HepG2 (cell line): Measurements from ENCODE around the gene ITIH3. TPM values are rescaled to one million over a fixed set of nuclear protein-coding genes. Genes with fewer than 3 reads are reported as not detected.
A peak's percentile ranks its signal among the peaks of the same experiment; 100 is the strongest.

Experiments used
- ARID2 ChIP-seq: sonication (generic); formaldehyde crosslinking; IDR thresholded peaks from 2 replicates; pipeline ENCODE4 v1.8.1; 2022; ENCODE audit warnings: mild to moderate bottlenecking, missing genetic modification reagents, borderline replicate concordance
- CEBPZ ChIP-seq: IDR thresholded peaks from 2 replicates; pipeline ENCODE4 v1.6.1; 2012; ENCODE audit warnings: low read length, improper control_type of control experiment
- HDAC6 ChIP-seq: fragments of 200-600 bp; sonication (generic); IDR thresholded peaks from 2 replicates; pipeline ENCODE4 v1.7.0; 2017; ENCODE audit warnings: mild to moderate bottlenecking, antibody characterized with exemption, low read length, low read depth
- KLF9 ChIP-seq: IDR thresholded peaks from 2 replicates; pipeline ENCODE4 v1.6.1; 2016; ENCODE audit warnings: low read depth
- MXD3 ChIP-seq: IDR thresholded peaks from 2 replicates; pipeline ENCODE4 v1.6.1; 2016; ENCODE audit warnings: mild to moderate bottlenecking, missing biosample characterization, missing genetic modification reagents
- PHF20 ChIP-seq: sonication (generic); formaldehyde crosslinking; IDR thresholded peaks from 2 replicates; pipeline ENCODE4 v1.5.0; 2020; ENCODE audit warnings: mild to moderate bottlenecking, missing genetic modification reagents
- PREB ChIP-seq: sonication (generic); formaldehyde crosslinking; IDR thresholded peaks from 2 replicates; pipeline ENCODE4 v1.4.0; 2020; ENCODE audit warnings: missing genetic modification reagents
- SRY ChIP-seq: sonication (generic); formaldehyde crosslinking; IDR thresholded peaks from 2 replicates; pipeline ENCODE4 v1.8.0; 2022; ENCODE audit warnings: mild to moderate bottlenecking, missing genetic modification reagents
- SSRP1 ChIP-seq: IDR thresholded peaks from 2 replicates; pipeline ENCODE4 v1.6.1; 2016; ENCODE audit warnings: control low read depth
- TFDP1 ChIP-seq: IDR thresholded peaks from 2 replicates; pipeline ENCODE4 v1.6.1; 2016; ENCODE audit warnings: missing compliant biosample characterization, missing genetic modification reagents, borderline replicate concordance
- ZBTB3 ChIP-seq: sonication (generic); formaldehyde crosslinking; IDR thresholded peaks from 2 replicates; pipeline ENCODE4 v1.4.0; 2020; ENCODE audit warnings: low read depth, mild to moderate bottlenecking, moderate library complexity, missing genetic modification reagents, borderline replicate concordance
- ZNF17 ChIP-seq: sonication (generic); formaldehyde crosslinking; IDR thresholded peaks from 2 replicates; pipeline ENCODE4 v1.5.0; 2020; ENCODE audit warnings: mild to moderate bottlenecking, missing genetic modification reagents
- ZUFSP ChIP-seq: sonication (generic); formaldehyde crosslinking; IDR thresholded peaks from 2 replicates; pipeline ENCODE4 v1.9.0; 2021; ENCODE audit warnings: missing genetic modification reagents, mild to moderate bottlenecking, borderline replicate concordance
- polyA plus RNA-seq, 8 experiments: library from polyadenylated mRNA; depleted of rRNA in 3 of 8; stranded (reverse) in 7 of 8; unstranded in 1 of 8; fragments of >200 nt; fragmentation: Illumina TruSeq in 4 of 8; extraction: Trizol in 4 of 8; gene quantifications; 2 replicates each; pipeline versions ENCODE4 v1.2.1 to v1.2.3, GENCODE V29; 2011 to 2016; ENCODE audit warnings: low read depth in 4 of 8, missing spikeins in 1 of 8, mixed read lengths in 1 of 8; ENCODE audit not compliant: insufficient read depth in 1 of 8
- total RNA-seq, 5 experiments: library from RNA; depleted of rRNA; stranded (reverse); fragments of >200 nt; fragmentation: Illumina TruSeq; extraction: Trizol; gene quantifications; 2 replicates each; pipeline ENCODE4 v1.2.3, GENCODE V29; 2016; ENCODE audit warnings: low read depth in 1 of 5
- TF ChIP-seq, protein P1 (sequence below): sonication (generic); formaldehyde crosslinking; IDR thresholded peaks from 2 replicates; pipeline ENCODE4 v1.4.0; 2020; ENCODE audit warnings: missing genetic modification reagents, mild to moderate bottlenecking, borderline replicate concordance
- TF ChIP-seq, protein P2 (sequence below): IDR thresholded peaks from 2 replicates; pipeline ENCODE4 v1.6.1; 2012; ENCODE audit warnings: low read depth, low read length, improper control_type of control experiment

ITIH3 gene
- total and polyA plus RNA-seq, 2 of the 13 experiments (the other 11 are each of a cell fraction or from before 2014, with no cell fraction given), result 105 to 632 TPM

GRCh38 chr3:52770496-52771333 is 23.9 kb upstream of the ITIH3 start, which contains the start of gene NEK4 (continued):
- TF ChIP-seq, protein P1, sequence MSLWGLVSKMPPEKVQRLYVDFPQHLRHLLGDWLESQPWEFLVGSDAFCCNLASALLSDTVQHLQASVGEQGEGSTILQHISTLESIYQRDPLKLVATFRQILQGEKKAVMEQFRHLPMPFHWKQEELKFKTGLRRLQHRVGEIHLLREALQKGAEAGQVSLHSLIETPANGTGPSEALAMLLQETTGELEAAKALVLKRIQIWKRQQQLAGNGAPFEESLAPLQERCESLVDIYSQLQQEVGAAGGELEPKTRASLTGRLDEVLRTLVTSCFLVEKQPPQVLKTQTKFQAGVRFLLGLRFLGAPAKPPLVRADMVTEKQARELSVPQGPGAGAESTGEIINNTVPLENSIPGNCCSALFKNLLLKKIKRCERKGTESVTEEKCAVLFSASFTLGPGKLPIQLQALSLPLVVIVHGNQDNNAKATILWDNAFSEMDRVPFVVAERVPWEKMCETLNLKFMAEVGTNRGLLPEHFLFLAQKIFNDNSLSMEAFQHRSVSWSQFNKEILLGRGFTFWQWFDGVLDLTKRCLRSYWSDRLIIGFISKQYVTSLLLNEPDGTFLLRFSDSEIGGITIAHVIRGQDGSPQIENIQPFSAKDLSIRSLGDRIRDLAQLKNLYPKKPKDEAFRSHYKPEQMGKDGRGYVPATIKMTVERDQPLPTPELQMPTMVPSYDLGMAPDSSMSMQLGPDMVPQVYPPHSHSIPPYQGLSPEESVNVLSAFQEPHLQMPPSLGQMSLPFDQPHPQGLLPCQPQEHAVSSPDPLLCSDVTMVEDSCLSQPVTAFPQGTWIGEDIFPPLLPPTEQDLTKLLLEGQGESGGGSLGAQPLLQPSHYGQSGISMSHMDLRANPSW (CRISPR knock-in tag), result no peak; the same call in 1 of the 2 replicates
- TF ChIP-seq PREB (CRISPR knock-in tag), result no peak
- no peak for TF ChIP-seq SSRP1 (CRISPR knock-in tag)
- TF ChIP-seq MXD3 (CRISPR knock-in tag), result peak; percentile 78
- no peak for TF ChIP-seq ZBTB3
- peak; percentile 61; the same call in 1 of the 2 replicates for TF ChIP-seq SRY
- TF ChIP-seq CEBPZ, result no peak
- peak; percentile 60; the same call in 1 of the 2 replicates for TF ChIP-seq TFDP1 (CRISPR knock-in tag)
- TF ChIP-seq HDAC6, result no peak
- TF ChIP-seq, protein P2, sequence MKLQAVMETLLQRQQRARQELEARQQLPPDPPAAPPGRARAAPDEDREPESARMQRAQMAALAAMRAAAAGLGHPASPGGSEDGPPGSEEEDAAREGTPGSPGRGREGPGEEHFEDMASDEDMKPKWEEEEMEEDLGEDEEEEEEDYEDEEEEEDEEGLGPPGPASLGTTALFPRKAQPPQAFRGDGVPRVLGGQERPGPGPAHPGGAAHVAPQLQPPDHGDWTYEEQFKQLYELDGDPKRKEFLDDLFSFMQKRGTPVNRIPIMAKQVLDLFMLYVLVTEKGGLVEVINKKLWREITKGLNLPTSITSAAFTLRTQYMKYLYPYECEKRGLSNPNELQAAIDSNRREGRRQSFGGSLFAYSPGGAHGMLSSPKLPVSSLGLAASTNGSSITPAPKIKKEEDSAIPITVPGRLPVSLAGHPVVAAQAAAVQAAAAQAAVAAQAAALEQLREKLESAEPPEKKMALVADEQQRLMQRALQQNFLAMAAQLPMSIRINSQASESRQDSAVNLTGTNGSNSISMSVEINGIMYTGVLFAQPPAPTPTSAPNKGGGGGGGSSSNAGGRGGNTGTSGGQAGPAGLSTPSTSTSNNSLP, result no peak
- TF ChIP-seq KLF9 (CRISPR knock-in tag), result no peak
- TF ChIP-seq ZUFSP (CRISPR knock-in tag), result no peak
- TF ChIP-seq ZNF17, result no peak
- no peak for TF ChIP-seq ARID2 (CRISPR knock-in tag)
- peak; percentile 90 for TF ChIP-seq PHF20 (CRISPR knock-in tag)
